Measurements from ENCODE around the gene AGR3.
"Not testable (repeated sequence)": the region's sequence is repeated elsewhere in the genome, so short reads cannot be mapped to it uniquely, and the experiment has no call there.

Gene AGR3

GRCh38 chr7:16891338-16891737 is 9.6 kb upstream of the AGR3 start:
- peak; percentile 46 for DNase-seq (ENCODE audit: low spot score)

GRCh38 chr7:16889851-16890415 is 8.2 kb upstream of the AGR3 start:
- no peak for DNase-seq (ENCODE audit: low spot score)

GRCh38 chr7:16889305-16889704 is 7.5 kb upstream of the AGR3 start:
- no peak for DNase-seq (ENCODE audit: low spot score)

- no peak for DNase-seq (ENCODE audit: low spot score)
These were observed 2.1 kb upstream of the AGR3 start for GRCh38 chr7:16883918-16884317.

GRCh38 chr7:16880554-16880953 is 1.2 kb downstream of the AGR3 start:
- no peak for DNase-seq (ENCODE audit: low spot score)

DNA sequence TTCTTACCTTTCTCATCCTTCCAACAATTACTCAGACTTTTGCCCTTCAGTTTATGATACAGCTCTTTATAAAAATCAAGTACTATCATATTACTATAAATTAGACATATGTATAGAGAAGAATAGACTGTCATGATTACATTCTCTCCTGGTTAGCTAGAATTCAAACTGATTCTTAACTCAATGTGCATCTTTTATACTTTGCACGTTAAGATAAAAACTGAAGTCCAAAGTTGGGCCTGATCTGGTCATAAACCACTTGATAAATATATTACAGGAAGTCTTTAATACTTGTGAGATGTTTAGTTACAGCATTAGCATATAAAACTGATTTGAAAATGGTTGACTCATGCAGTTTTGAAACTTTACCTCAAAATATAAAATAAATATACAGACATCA is 2.6 kb downstream of the AGR3 start:
- no peak for DNase-seq (ENCODE audit: low spot score)

DNA sequence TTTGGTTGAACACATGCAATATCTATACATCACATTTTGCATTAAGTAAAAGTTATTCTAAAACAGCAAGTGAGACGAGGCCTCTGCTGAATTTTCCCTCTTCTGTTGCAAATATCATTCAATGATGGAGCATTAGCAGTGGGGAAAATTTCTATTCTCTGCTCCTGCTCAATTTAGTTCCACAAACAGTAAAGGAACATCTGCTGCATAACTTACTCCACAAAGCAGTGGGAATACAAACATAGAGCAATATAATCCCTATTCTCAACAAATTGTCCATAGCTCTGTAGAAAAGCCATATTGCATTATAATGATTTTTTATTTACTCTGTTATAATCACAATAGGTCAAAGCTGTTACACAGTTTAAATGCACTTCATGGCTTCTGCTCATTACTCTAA is 5.9 kb downstream of the AGR3 start:
- no peak for DNase-seq (ENCODE audit: low spot score)

GRCh38 chr7:16874066-16874465 is 7.7 kb downstream of the AGR3 start:
- no peak for DNase-seq (ENCODE audit: low spot score)

DNA sequence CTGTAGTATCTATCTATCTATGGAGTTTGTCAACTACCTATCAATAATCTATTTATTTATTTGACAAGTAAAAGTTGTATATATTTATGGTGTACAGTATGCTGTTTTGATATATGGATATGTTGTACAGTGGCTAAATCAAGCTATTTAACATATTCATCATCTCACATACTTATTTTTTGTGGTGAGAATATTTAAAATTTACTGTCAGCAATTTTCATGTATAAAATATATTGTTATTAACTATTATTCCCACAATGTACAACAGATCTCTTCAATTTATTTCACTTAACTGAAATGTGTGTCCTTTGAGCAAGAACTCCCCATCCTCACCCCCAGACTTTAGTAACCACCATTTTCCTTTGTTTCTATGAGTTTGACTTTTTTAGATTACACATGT is 14.5 kb downstream of the AGR3 start:
- DNase-seq (ENCODE audit: low spot score): no peak

DNA sequence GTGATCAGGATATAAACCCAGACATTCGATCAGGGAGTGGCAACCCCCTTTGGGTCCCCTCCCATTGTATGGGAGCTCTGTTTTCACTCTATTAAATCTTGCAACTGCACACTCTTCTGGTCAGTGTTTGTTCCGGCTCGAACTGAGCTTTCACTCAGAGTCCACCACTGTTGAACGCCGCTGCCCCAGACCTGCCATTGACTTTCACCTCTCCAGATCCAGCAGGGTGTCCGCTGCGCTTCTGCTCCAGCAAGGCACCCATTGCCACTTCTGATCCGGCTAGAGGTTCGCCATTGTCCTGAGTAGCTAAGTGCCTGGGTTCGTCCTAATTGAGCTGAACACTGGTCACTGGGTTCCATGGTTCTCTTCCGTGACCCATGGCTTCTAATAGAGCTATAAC is 28.6 kb downstream of the AGR3 start:
- not testable (repeated sequence) for DNase-seq (ENCODE audit: low spot score)

- no peak for DNase-seq (ENCODE audit: low spot score)
These were observed 30.0 kb downstream of the AGR3 start for GRCh38 chr7:16851829-16852228.

DNA sequence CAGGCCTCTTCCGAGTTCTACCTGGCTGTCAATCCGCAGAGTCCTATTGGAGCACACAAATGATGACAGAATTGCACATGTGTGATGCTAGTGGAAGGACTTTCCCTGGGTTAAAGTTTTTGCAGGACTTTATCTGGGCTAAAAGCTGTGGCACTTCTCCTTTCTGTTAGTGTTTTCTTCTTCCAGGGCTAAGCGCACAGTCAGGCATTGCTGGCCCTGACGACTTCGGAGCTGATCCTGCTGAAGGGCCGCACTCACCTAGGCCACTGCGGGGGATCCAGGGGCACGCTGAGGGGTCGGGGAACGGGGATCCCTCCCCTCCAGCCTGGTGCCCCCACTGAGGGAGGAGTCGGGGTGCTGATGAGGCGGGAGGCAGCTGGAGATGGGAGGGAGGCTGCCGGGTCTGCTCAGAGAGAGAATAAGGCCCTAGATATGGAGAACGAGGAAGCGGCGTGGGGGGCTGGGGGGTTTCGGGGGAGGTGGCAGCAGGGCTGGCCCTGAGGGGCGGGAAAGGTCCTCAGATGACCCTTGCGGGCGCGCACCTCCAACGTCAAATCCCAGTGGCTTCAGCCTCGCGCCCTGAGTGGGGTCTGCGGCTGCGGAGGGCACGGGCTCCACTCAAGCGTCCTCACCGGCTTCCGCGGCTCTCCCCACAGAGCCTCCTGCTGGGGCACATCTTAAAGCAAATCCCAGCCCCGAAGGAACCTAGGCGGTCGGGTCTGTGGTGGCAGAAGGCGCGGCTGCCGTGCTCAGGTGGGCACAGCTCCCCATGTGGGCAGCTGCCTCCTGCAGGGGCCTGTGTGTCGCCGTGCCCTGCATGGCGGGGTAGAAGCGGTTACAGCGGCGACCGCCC is 30.9 kb downstream of the AGR3 start:
- no peak for DNase-seq (ENCODE audit: low spot score)

DNA sequence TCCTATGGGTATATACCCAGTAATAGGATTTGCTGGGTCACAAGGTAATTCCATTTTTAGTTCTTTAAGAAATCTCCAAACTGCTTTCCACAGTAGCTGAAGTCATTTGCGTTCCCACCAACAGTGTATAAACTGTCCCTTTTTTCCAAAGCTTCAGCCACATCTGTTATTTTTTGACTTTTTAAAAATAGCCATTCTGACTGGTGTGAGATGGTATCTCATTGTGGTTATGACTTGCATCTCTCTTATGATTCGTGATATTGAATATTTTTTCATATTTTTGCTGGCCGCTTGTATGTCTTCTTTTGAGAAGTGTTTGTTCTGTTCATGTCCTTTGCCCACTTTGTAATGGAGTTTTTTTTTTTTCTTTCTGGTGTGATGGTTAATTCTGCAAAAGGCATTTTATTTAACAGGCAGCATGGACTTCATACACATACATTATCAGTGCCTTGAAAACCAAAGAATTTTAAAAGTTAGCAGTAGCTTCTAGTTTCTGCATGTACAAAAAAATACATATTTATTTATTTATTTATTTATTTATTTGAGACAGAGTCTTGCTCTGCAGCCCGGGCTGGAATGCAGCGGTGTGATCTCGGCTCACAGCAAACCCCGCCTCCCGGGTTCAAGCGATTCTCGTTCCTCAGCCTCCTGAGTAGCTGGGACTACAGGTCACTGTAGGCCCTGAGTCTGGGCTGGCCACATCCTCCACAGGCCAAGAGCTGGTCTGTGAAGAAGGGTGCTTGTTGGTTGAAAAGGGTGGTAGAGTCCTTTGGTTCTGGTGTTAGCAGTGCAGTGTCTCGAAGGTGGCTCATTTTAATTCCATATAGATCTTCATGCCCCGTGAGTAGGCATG is 32.3 kb downstream of the AGR3 start:
- DNase-seq (ENCODE audit: low spot score): no peak

DNA sequence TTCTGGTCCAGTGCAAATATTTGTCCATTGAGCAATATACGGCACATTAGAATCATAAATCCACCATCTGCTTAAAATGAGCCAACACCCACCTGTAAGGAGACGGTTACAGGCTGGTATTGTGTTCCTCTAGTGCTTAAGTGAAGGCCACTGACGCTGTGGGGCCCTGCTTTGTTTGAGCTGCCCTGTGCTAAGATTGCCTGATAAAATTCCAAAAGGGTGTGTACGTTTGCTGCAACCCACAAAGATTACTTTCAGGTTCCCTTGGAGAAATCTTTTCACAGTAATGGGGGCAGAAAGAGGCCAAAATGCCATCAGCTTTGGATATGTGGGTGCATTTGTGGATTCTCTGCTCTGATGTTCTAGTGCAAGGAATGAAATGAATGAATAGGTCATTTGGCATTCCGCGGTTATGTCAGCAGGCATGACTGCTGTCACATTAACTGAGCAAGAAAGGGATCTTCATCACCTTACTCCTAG is 34.4 kb downstream of the AGR3 start:
- DNase-seq (ENCODE audit: low spot score): no peak

DNA sequence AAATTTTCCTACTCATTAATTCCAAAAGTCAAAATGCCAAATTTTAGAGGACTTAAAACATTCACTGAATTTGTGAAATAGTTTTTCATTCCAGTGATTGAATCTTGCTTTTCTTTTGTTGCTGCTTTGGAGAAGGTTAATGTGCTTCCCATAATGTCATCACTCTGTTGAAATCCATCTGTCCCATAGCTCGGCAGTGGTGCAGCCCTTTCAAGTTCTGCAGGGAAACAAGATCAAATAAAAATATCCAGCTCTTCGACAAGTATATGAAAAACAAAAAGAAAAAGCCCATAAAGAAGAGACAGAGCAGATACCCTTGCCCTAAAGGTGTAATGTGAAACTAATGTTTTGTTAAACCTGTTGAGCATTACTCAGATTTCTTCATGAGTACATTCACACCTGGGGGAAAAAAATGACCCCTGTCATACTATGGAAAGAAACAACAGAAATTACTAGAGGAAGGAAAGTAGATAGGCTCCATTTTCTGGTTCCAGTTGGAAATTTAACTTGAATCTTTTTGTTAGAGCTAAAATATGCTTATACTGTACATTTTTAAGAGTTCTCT is 35.1 kb downstream of the AGR3 start:
- no peak for DNase-seq (ENCODE audit: low spot score)

DNA sequence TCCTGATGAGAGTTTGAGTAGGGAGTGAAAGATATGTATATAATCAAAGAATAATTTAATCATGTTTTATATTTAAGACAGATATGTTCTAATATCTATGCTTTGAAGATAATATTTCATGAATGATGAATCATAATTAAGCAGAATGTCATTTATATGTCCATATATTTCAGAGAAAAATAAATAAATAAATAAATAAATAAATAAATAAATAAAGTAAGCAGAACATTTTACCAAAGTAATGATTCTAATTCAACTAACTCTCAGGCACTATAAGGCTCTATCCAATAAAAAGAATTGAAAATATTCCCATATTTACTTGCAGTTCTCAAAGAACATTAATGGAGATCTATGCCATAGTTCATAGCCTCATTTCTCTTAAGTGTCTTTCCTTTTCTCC is 36.0 kb downstream of the AGR3 start:
- no peak for DNase-seq (ENCODE audit: low spot score)

- peak; percentile 42 for DNase-seq (ENCODE audit: low spot score)
These were observed 40.1 kb downstream of the AGR3 start for GRCh38 chr7:16841681-16842080.

GRCh38 chr7:16840094-16840493 is 41.7 kb downstream of the AGR3 start:
- DNase-seq (ENCODE audit: low spot score): no peak

DNA sequence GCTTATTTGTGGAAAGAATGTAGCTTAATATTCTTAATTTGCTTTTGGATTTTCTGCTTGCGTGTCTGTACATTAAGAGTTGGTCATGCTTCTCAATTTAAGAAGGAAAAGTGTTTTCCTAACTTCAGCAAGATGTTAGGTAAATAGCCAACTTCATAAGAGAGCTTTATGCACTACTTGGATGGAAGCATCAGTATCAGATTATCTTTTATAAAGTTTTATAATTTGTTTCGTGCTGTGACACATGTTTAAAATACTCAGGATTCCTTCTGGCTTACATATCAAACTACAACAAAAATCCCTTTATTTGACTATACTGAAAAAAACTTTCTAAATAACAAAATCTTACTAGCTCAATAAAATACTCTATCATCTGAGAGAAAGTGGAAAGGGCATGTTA is 42.1 kb downstream of the AGR3 start:
- peak; percentile 47 for DNase-seq (ENCODE audit: low spot score)

GRCh38 chr7:16838891-16839290 is 42.9 kb downstream of the AGR3 start:
- no peak for DNase-seq (ENCODE audit: low spot score)

DNA sequence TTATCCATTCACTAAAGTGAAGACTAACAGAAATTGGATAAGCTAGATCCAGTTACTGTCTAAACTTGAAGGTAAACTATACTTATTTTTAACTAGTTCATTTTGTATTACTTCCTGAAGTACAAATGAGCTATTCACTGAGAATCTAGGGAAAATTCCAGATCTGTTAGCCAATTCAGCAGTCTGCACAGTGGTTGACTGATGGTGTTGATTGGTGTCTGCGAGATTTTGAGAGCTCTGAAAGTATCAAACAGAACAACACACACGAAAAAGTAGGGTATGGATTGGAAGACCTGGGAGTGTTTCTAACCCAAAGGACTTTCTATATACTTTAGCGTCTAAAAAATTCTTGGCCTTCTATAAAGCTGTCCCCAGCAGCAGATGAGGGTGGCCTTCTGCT is 43.4 kb downstream of the AGR3 start:
- no peak for DNase-seq (ENCODE audit: low spot score)

- DNase-seq (ENCODE audit: low spot score): no peak
These were observed 45.3 kb downstream of the AGR3 start for GRCh38 chr7:16836481-16836880.

GRCh38 chr7:16833373-16833772 is 48.4 kb downstream of the AGR3 start:
- DNase-seq (ENCODE audit: low spot score): no peak
